Measurements from ENCODE around the gene CARHSP1. TPM values are rescaled to one million over a fixed set of nuclear protein-coding genes. Genes with fewer than 3 reads are reported as not detected.

CARHSP1 gene
- total RNA-seq, 2 donors from 2014 or later, result 66.5 to 70.7 TPM

GRCh38 chr16:8901320-8901861, 32.6 kb upstream of the CARHSP1 start:
- Mint-ChIP-seq H3K4me1 (ENCODE audit: low read depth in 2 of 2) (no peaks in the 10 kb centered on the region), H3K36me3 (peaks cover 32% of the 10 kb centered on the region), H3K9me3 (no peaks in the 10 kb centered on the region), H3K4me3 (no peak overlapping the region), H3K27me3 (no peaks in the 10 kb centered on the region), H3K27ac (no peak overlapping the region)
- ATAC-seq (no peak), DNase-seq (ENCODE audit: low spot score) (no peak)

- Mint-ChIP-seq H3K4me3 (no peak overlapping the region), H3K27ac (peak overlapping the region in 1 of 2 donors; percentile 23), H3K36me3 (peaks cover 33% of the 10 kb centered on the region), H3K27me3 (no peaks in the 10 kb centered on the region), H3K4me1 (ENCODE audit: low read depth in 2 of 2) (no peaks in the 10 kb centered on the region), H3K9me3 (no peaks in the 10 kb centered on the region)
- no peak for DNase-seq (ENCODE audit: low spot score)
- ATAC-seq, result no peak
Measured at GRCh38 chr16:8900343-8900742, 31.5 kb upstream of the CARHSP1 start.

- no peak overlapping the region for H3K4me3 Mint-ChIP-seq
- no peak overlapping the region for H3K27ac Mint-ChIP-seq
- no peaks in the 10 kb centered on the region for H3K4me1 Mint-ChIP-seq (ENCODE audit: low read depth in 2 of 2)
- no peak for ATAC-seq
- DNase-seq (ENCODE audit: low spot score), result no peak
- no peaks in the 10 kb centered on the region for H3K9me3 Mint-ChIP-seq
- H3K27me3 Mint-ChIP-seq, result no peaks in the 10 kb centered on the region
- H3K36me3 Mint-ChIP-seq, result peaks cover 32% of the 10 kb centered on the region
Measured at GRCh38 chr16:8899709-8900317, 31.0 kb upstream of the CARHSP1 start.

GRCh38 chr16:8898660-8899318, 30.0 kb upstream of the CARHSP1 start:
- Mint-ChIP-seq H3K36me3 (peaks cover 36% of the 10 kb centered on the region), H3K4me1 (ENCODE audit: low read depth in 2 of 2) (no peaks in the 10 kb centered on the region), H3K9me3 (no peaks in the 10 kb centered on the region), H3K4me3 (no peak overlapping the region), H3K27me3 (no peaks in the 10 kb centered on the region), H3K27ac (no peak overlapping the region)
- ATAC-seq (no peak), DNase-seq (ENCODE audit: low spot score) (no peak)

GRCh38 chr16:8894736-8895334, 26.0 kb upstream of the CARHSP1 start:
- H3K27me3 Mint-ChIP-seq, result no peaks in the 10 kb centered on the region
- DNase-seq (ENCODE audit: low spot score) (no peak), ATAC-seq (no peak)
- no peaks in the 10 kb centered on the region for H3K9me3 Mint-ChIP-seq
- no peak overlapping the region for H3K27ac Mint-ChIP-seq
- peaks cover 0 to 6% of the 10 kb centered on the region in 2 donors for H3K4me1 Mint-ChIP-seq (ENCODE audit: low read depth in 2 of 2)
- H3K4me3 Mint-ChIP-seq, result no peak overlapping the region
- peaks cover 21% of the 10 kb centered on the region for H3K36me3 Mint-ChIP-seq

GRCh38 chr16:8893976-8894690, 25.3 kb upstream of the CARHSP1 start:
- Mint-ChIP-seq H3K9me3 (no peaks in the 10 kb centered on the region), H3K4me3 (no peak overlapping the region), H3K36me3 (peaks cover 21% of the 10 kb centered on the region), H3K27ac (no peak overlapping the region), H3K4me1 (ENCODE audit: low read depth in 2 of 2) (peaks cover 0 to 6% of the 10 kb centered on the region in 2 donors), H3K27me3 (no peaks in the 10 kb centered on the region)
- ATAC-seq (no peak), DNase-seq (ENCODE audit: low spot score) (no peak)

- DNase-seq (ENCODE audit: low spot score), result no peak
- no peak overlapping the region for H3K4me3 Mint-ChIP-seq
- no peaks in the 10 kb centered on the region for H3K27me3 Mint-ChIP-seq
- H3K36me3 Mint-ChIP-seq, result peaks cover 17% of the 10 kb centered on the region
- ATAC-seq, result no peak
- peaks cover 0 to 6% of the 10 kb centered on the region in 2 donors for H3K4me1 Mint-ChIP-seq (ENCODE audit: low read depth in 2 of 2)
- no peaks in the 10 kb centered on the region for H3K9me3 Mint-ChIP-seq
- no peak overlapping the region for H3K27ac Mint-ChIP-seq
Measured at GRCh38 chr16:8893426-8893825, 24.6 kb upstream of the CARHSP1 start.

GRCh38 chr16:8892101-8892575, 23.3 kb upstream of the CARHSP1 start:
- Mint-ChIP-seq H3K27ac (peak overlapping the region; percentile 22 to 54), H3K4me3 (no peak overlapping the region), H3K27me3 (no peaks in the 10 kb centered on the region), H3K9me3 (no peaks in the 10 kb centered on the region), H3K36me3 (peaks cover 16% of the 10 kb centered on the region), H3K4me1 (ENCODE audit: low read depth in 2 of 2) (peaks cover 4 to 9% of the 10 kb centered on the region in 2 donors)
- DNase-seq (ENCODE audit: low spot score) (no peak), ATAC-seq (no peak)

- Mint-ChIP-seq H3K27ac (no peak overlapping the region), H3K4me3 (no peak overlapping the region), H3K9me3 (no peaks in the 10 kb centered on the region), H3K27me3 (no peaks in the 10 kb centered on the region), H3K4me1 (ENCODE audit: low read depth in 2 of 2) (peaks cover 13 to 16% of the 10 kb centered on the region in 2 donors), H3K36me3 (peaks cover 16% of the 10 kb centered on the region)
- ATAC-seq (no peak), DNase-seq (ENCODE audit: low spot score) (no peak)
Measured at GRCh38 chr16:8890549-8890921, 21.7 kb upstream of the CARHSP1 start.

- no peak for ATAC-seq
- H3K4me3 Mint-ChIP-seq, result no peak overlapping the region
- H3K4me1 Mint-ChIP-seq (ENCODE audit: low read depth in 2 of 2), result peaks cover 18 to 21% of the 10 kb centered on the region in 2 donors
- peaks cover 12% of the 10 kb centered on the region for H3K36me3 Mint-ChIP-seq
- no peaks in the 10 kb centered on the region for H3K27me3 Mint-ChIP-seq
- no peak for DNase-seq (ENCODE audit: low spot score)
- no peaks in the 10 kb centered on the region for H3K9me3 Mint-ChIP-seq
- H3K27ac Mint-ChIP-seq, result no peak overlapping the region
Measured at GRCh38 chr16:8889893-8890548, 21.2 kb upstream of the CARHSP1 start.

- DNase-seq (ENCODE audit: low spot score) (no peak), ATAC-seq (no peak)
- no peaks in the 10 kb centered on the region for H3K9me3 Mint-ChIP-seq
- H3K27me3 Mint-ChIP-seq, result no peaks in the 10 kb centered on the region
- peaks cover 19 to 21% of the 10 kb centered on the region in 2 donors for H3K4me1 Mint-ChIP-seq (ENCODE audit: low read depth in 2 of 2)
- no peak overlapping the region for H3K4me3 Mint-ChIP-seq
- peaks cover 6% of the 10 kb centered on the region for H3K36me3 Mint-ChIP-seq
- no peak overlapping the region for H3K27ac Mint-ChIP-seq
Measured at GRCh38 chr16:8888951-8889892, 20.4 kb upstream of the CARHSP1 start.

GRCh38 chr16:8887952-8888560, 19.2 kb upstream of the CARHSP1 start:
- ATAC-seq, result no peak
- Mint-ChIP-seq H3K36me3 (peaks cover 1% of the 10 kb centered on the region), H3K4me1 (ENCODE audit: low read depth in 2 of 2) (peaks cover 19 to 21% of the 10 kb centered on the region in 2 donors), H3K4me3 (no peak overlapping the region), H3K9me3 (no peaks in the 10 kb centered on the region), H3K27ac (no peak overlapping the region), H3K27me3 (no peaks in the 10 kb centered on the region)
- no peak for DNase-seq (ENCODE audit: low spot score)

Measured in natural killer cell treated with Interleukin-12 subunit alpha and Interleukin-12 subunit beta and Interleukin-15 and Interleukin-18, amount 100 ng/mL, for 72 hours (primary cell).